ENCODE data around the gene ARHGAP42.
A peak's percentile ranks its signal among the peaks of the same experiment; 100 is the strongest.

ARHGAP42 gene

DNA sequence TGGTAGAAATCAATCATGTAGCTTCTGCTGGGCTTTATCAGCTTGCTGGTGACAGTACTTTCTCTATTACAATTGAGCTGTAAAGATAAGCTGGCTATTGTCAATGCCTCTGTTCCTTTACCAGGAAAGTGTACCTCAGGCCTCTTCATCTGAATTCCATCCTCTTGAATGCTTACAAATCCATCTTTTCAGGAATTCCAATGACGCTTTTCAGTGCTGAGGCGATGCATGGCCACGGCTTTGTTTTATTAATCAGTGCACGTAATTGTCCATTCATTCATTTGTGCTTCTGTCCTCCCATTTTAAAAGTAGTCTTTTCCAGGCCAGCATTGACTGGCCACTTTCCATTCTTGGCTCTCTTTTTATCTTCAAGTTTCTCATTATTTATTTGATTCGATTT is 240.5 kb downstream of the ARHGAP42 start:
- H3K4me3 ChIP-seq (ENCODE audit: control insufficient read depth, low read depth, low read length), result no peak overlapping the region
- DNase-seq (ENCODE audit: low read depth), result no peak
- no peak for TF ChIP-seq CTCF (IDR thresholded peaks at IDR 0.05; ENCODE audit: control insufficient read depth, insufficient read depth, low read depth, low read length, missing control alignments)

DNA sequence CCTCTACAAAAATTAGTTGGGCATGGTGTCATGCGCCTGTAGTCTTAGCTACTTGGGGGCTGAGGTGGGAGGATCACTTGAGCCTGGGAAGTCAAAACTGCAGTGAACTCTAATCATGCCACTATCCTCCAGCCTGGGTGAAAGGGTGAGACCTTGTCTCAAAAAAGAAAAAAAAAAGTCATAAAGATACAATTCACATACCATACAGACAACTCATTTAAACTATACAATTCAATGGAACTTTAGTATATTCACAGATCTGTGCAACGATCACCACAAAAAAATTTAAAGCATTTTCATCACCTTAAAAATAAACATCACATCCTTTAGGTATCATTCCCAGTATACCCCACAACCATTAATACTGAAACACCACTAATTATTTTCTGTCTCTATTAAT is 241.3 kb downstream of the ARHGAP42 start:
- TF ChIP-seq CTCF (IDR thresholded peaks at IDR 0.05; ENCODE audit: control insufficient read depth, insufficient read depth, low read depth, low read length, missing control alignments), result no peak
- DNase-seq (ENCODE audit: low read depth), result no peak
- H3K4me3 ChIP-seq (ENCODE audit: control insufficient read depth, low read depth, low read length), result no peak overlapping the region

DNA sequence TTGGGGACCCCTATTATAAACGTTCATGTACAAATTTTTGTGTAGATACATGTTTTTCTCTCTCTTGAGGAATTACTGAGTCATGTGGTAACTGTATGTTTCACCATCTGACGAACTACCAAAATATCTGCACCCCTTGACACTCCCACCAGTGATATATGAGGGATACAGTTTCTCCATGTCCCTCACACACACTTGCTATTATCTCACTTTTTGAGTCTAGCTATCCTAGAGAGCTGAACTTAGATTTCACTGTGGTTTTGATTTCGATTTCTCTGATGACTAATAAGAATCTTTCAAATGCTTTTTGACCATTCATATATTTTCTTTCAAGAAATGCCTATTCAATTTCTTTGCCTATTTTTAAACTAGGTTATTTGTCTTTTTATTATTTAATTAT is 242.3 kb downstream of the ARHGAP42 start:
- TF ChIP-seq CTCF (IDR thresholded peaks at IDR 0.05; ENCODE audit: control insufficient read depth, insufficient read depth, low read depth, low read length, missing control alignments), result no peak
- DNase-seq (ENCODE audit: low read depth), result no peak
- H3K4me3 ChIP-seq (ENCODE audit: control insufficient read depth, low read depth, low read length), result no peak overlapping the region

GRCh38 chr11:100930185-100930778 is 243.2 kb downstream of the ARHGAP42 start:
- no peak overlapping the region for H3K4me3 ChIP-seq (ENCODE audit: control insufficient read depth, low read depth, low read length)
- peak; percentile 56 for DNase-seq (ENCODE audit: low read depth)
- peak; percentile 36 for TF ChIP-seq CTCF (IDR thresholded peaks at IDR 0.05; ENCODE audit: control insufficient read depth, insufficient read depth, low read depth, low read length, missing control alignments)

DNA sequence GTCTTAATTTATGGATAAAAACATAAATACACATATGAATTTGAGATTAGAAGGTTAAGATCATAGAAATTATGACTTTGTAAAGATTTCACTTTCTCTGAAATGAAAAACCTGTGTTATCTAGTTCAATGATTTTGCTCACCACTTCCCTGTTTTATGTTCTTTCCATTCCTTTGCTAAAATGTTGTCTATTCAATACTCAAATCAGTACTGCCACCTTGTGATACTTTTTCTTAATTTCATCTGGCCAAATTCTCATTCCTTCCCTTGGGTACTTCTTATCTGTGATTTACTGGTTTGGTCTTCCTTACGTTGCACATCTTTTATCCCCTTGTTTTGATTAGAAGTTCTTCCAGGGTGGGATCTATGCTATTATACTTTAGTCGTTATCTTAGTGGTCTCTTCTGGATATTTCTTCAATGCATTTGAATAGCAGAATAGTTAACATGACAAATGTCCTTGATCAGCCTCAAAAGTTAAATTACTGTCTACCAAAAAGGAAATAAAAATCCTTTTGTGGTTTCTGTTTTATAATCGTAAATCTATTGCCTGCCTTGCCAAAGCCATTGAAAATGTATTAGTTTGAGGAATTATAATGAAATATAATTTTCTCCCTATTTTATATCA is 245.5 kb downstream of the ARHGAP42 start:
- peak; percentile 38 for TF ChIP-seq CTCF (IDR thresholded peaks at IDR 0.05; ENCODE audit: control insufficient read depth, insufficient read depth, low read depth, low read length, missing control alignments)
- no peak for DNase-seq (ENCODE audit: low read depth)
- H3K4me3 ChIP-seq (ENCODE audit: control insufficient read depth, low read depth, low read length), result no peak overlapping the region

- no peak for TF ChIP-seq CTCF (IDR thresholded peaks at IDR 0.05; ENCODE audit: control insufficient read depth, insufficient read depth, low read depth, low read length, missing control alignments)
Observed at GRCh38 chr11:100936781-100937180, 249.7 kb downstream of the ARHGAP42 start.

More at GRCh38 chr11:100936781-100937180, 249.7 kb downstream of the ARHGAP42 start:
- no peak overlapping the region for H3K4me3 ChIP-seq (ENCODE audit: control insufficient read depth, low read depth, low read length)
- no peak for DNase-seq (ENCODE audit: low read depth)
